K562 (cell line): Measurements from ENCODE around the gene ARHGAP22. TPM values are rescaled to one million over a fixed set of nuclear protein-coding genes. Genes with fewer than 3 reads are reported as not detected.

Source experiments
- BACH1 ChIP-seq: fragments of 200-800 bp; sonication (Bioruptor generic); IDR thresholded peaks from 2 replicates; pipeline ENCODE4 v1.6.1; 2016; ENCODE audit warnings: missing genetic modification characterization, missing compliant biosample characterization
- BRD9 ChIP-seq: fragments of 450-650 bp; IDR thresholded peaks from 2 replicates; pipeline ENCODE4 v1.6.1; 2018; ENCODE audit warnings: low read depth; ENCODE audit not compliant: partially characterized antibody
- CBX5 ChIP-seq: IDR thresholded peaks from 2 replicates; pipeline ENCODE4 v1.6.1; 2014; ENCODE audit warnings: low read depth, borderline replicate concordance
- CCNT2 ChIP-seq: IDR thresholded peaks from 2 replicates; pipeline ENCODE4 v1.6.1; 2011; ENCODE audit warnings: borderline replicate concordance, low read depth, mild to moderate bottlenecking, moderate library complexity, mixed read lengths, low read length; ENCODE audit not compliant: insufficient read length; ENCODE audit errors: extremely low read depth
- CREB3 ChIP-seq: fragments of 450-650 bp; conservative IDR thresholded peaks from 2 replicates; pipeline ENCODE4 v1.6.1; 2016; ENCODE audit warnings: missing genetic modification characterization, low read depth, mild to moderate bottlenecking, missing compliant biosample characterization, moderate library complexity
- CREBBP ChIP-seq: IDR thresholded peaks from one replicate; pipeline ENCODE4 v1.6.1; 2012; ENCODE audit warnings: low read depth, mild to moderate bottlenecking, control low read depth, inconsistent platforms, low read length
- CTBP1 ChIP-seq: fragments of 450-650 bp; IDR thresholded peaks from 2 replicates; pipeline ENCODE4 v1.6.1; 2016; ENCODE audit warnings: borderline replicate concordance
- FOXK2 ChIP-seq, 2 experiments: fragments of 450-650 bp; IDR thresholded peaks in 1 of 2; conservative IDR thresholded peaks in 1 of 2; 2 replicates each; pipeline ENCODE4 v1.6.1; 2016; ENCODE audit warnings: low read depth in 2 of 2, mild to moderate bottlenecking in 1 of 2
- HMGN3 ChIP-seq: IDR thresholded peaks from 2 replicates; pipeline ENCODE4 v1.6.1; 2011; ENCODE audit warnings: borderline replicate concordance, low read depth, mild to moderate bottlenecking, mixed read lengths, low read length; ENCODE audit not compliant: insufficient read length; ENCODE audit errors: extremely low read depth
- L3MBTL2 ChIP-seq: fragments of 450-650 bp; IDR thresholded peaks from 2 replicates; pipeline ENCODE4 v1.6.1; 2016; ENCODE audit warnings: mild to moderate bottlenecking, moderate library complexity
- MYNN ChIP-seq, 2 experiments: sonication (generic); formaldehyde crosslinking in 1 of 2; IDR thresholded peaks; 2 replicates each; pipeline versions ENCODE4 v1.5.0 to v1.6.1; 2016 to 2020; ENCODE audit warnings: antibody characterized with exemption in 1 of 2, missing genetic modification reagents in 1 of 2
- NCOA2 ChIP-seq, 2 experiments: fragments of 450-650 bp; IDR thresholded peaks; 2 replicates each; pipeline ENCODE4 v1.6.1; 2018; ENCODE audit warnings: mild to moderate bottlenecking in 2 of 2, moderate library complexity in 1 of 2; ENCODE audit not compliant: partially characterized antibody in 2 of 2
- SP2 ChIP-seq: IDR thresholded peaks from 2 replicates; pipeline ENCODE4 v1.6.1; 2011; ENCODE audit warnings: mild to moderate bottlenecking, low read depth, low read length, moderate library complexity; ENCODE audit not compliant: poor library complexity, severe bottlenecking; ENCODE audit errors: extremely low read depth
- TCF7L2 ChIP-seq: fragments of 150-350 bp; IDR thresholded peaks from 2 replicates; pipeline ENCODE4 v1.6.1; 2016; ENCODE audit warnings: low read depth, mild to moderate bottlenecking, low read length, moderate library complexity
- TEAD1 ChIP-seq, 2 experiments: fragments of 450-650 bp in 1 of 2; sonication (generic) in 1 of 2; formaldehyde crosslinking; IDR thresholded peaks; 2 replicates each; pipeline versions ENCODE4 v1.4.0 to v1.8.0; 2020 to 2022; ENCODE audit warnings: mild to moderate bottlenecking in 2 of 2, missing genetic modification reagents in 1 of 2
- ZKSCAN1 ChIP-seq: fragments of 150-350 bp; IDR thresholded peaks from 2 replicates; pipeline ENCODE4 v1.6.1; 2016; ENCODE audit warnings: low read depth, low read length
- ZNF384 ChIP-seq: IDR thresholded peaks from 2 replicates; pipeline ENCODE4 v1.6.1; 2012; ENCODE audit warnings: low read depth, low read length, improper control_type of control experiment
- polyA plus RNA-seq, 8 experiments: library from polyadenylated mRNA; depleted of rRNA in 4 of 8; stranded (reverse) in 5 of 8; unstranded in 3 of 8; fragments of >200 nt; fragmentation: Nextera tagmentation in 2 of 8; fragmentation: Illumina TruSeq in 1 of 8; extraction: Ambion mirVana in 2 of 8; extraction: Trizol in 1 of 8; gene quantifications; 2 replicates each; pipeline versions ENCODE4 v1.2.1 to v1.2.3, GENCODE V29; 2011 to 2014; ENCODE audit warnings: inconsistent platforms in 1 of 8, missing spikeins in 1 of 8
- total RNA-seq, 7 experiments: library from RNA; depleted of rRNA in 6 of 7; stranded (reverse); fragments of >200 nt in 6 of 7; fragmentation: Illumina TruSeq in 2 of 7; extraction: Trizol in 2 of 7; gene quantifications; 2 replicates each; pipeline versions ENCODE4 v1.2.1 to v1.2.3, GENCODE V29; 2011 to 2021; ENCODE audit warnings: low replicate concordance in 1 of 7
- TF ChIP-seq, protein P1 (sequence below), 2 experiments: fragments of 150-350 bp in 1 of 2; IDR thresholded peaks; 2 replicates each; pipeline ENCODE4 v1.6.1; 2012 to 2016; ENCODE audit warnings: low read depth in 2 of 2, low read length in 2 of 2, mild to moderate bottlenecking in 1 of 2, moderate library complexity in 1 of 2
- TF ChIP-seq, protein P2 (sequence below): sonication (generic); formaldehyde crosslinking; IDR thresholded peaks from 2 replicates; pipeline ENCODE4 v1.5.0; 2020; ENCODE audit warnings: missing genetic modification reagents
- TF ChIP-seq, protein P3 (sequence below): fragments of 250-450 bp; sonication (Bioruptor Pico); IDR thresholded peaks from 2 replicates; pipeline ENCODE4 v1.8.0; 2021; ENCODE audit warnings: borderline replicate concordance, mild to moderate bottlenecking, moderate library complexity; ENCODE audit not compliant: poor library complexity, severe bottlenecking

Gene ARHGAP22
- total and polyA plus RNA-seq, 9 of the 15 experiments (the other 6 are each of a cell fraction or from before 2014, with no cell fraction given) = 1.3 to 28.1 (median 12.7) TPM

DNA sequence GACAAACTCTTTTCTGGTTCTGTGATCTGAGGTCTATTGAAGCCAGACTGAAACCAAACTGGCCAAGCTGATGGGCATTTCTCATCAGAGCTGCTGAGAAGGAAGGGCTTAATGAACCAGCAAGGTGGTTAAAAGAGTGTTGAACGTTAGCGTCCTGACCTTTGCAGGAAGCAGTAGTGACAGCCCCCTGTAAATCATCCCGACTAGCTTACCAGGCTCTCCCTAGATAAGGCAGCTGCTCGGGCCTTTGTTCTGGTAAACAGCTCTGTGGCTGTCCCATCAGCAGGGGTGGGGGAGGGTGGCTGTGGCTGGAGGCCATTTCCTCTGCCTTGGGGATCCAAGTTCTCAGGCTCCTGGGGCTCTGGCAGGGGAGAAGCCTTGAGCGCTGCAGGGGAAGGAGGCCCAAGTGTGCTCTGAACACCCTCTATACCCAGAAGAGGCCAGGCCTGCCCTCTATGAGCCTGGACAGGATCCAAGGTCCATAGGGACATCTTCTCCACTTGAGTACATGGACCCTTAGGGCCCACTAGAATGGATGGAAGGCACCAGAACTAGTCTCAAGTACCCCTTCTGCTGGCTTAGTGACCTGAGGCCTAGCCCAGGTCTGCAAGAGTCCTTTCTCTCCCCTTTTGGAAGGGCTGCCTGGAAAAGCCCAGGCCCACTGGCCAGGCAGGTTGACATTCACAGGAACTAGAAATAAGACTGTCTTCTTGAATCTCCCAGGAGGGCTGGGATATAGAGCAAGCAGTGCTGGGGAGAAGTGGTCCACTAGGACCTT lies 134.6 kb downstream of the ARHGAP22 start (continued):
- TF ChIP-seq, protein P1, sequence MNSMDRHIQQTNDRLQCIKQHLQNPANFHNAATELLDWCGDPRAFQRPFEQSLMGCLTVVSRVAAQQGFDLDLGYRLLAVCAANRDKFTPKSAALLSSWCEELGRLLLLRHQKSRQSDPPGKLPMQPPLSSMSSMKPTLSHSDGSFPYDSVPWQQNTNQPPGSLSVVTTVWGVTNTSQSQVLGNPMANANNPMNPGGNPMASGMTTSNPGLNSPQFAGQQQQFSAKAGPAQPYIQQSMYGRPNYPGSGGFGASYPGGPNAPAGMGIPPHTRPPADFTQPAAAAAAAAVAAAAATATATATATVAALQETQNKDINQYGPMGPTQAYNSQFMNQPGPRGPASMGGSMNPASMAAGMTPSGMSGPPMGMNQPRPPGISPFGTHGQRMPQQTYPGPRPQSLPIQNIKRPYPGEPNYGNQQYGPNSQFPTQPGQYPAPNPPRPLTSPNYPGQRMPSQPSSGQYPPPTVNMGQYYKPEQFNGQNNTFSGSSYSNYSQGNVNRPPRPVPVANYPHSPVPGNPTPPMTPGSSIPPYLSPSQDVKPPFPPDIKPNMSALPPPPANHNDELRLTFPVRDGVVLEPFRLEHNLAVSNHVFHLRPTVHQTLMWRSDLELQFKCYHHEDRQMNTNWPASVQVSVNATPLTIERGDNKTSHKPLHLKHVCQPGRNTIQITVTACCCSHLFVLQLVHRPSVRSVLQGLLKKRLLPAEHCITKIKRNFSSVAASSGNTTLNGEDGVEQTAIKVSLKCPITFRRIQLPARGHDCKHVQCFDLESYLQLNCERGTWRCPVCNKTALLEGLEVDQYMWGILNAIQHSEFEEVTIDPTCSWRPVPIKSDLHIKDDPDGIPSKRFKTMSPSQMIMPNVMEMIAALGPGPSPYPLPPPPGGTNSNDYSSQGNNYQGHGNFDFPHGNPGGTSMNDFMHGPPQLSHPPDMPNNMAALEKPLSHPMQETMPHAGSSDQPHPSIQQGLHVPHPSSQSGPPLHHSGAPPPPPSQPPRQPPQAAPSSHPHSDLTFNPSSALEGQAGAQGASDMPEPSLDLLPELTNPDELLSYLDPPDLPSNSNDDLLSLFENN (IDR thresholded peaks at IDR 0.05; ENCODE audit: low read depth in 2 of 2, low read length in 2 of 2) = peak in 1 of 2 experiments; percentile 97; a peak in 3 of 4 replicates
- TF ChIP-seq BRD9 (peak; percentile 96), CREBBP (no peak), MYNN (IDR thresholded peaks at IDR 0.05) (peak; percentile 95), MYNN (CRISPR knock-in tag; IDR thresholded peaks at IDR 0.05) (no peak), TCF7L2 (peak; percentile 77), ZKSCAN1 (peak; percentile 90), HMGN3 (peak; percentile 68), CCNT2 (peak; percentile 74), FOXK2 (conservative IDR thresholded peaks at IDR 0.05 in 1 of 2, IDR thresholded peaks at IDR 0.05 in 1 of 2; ENCODE audit: low read depth in 2 of 2) (peak; percentile 96 to 99), CTBP1 (peak; percentile 94), ZNF384 (no peak), CBX5 (peak; percentile 62; the same call in 1 of the 2 replicates), TEAD1 (CRISPR knock-in tag; IDR thresholded peaks at IDR 0.05) (peak in 1 of 2 experiments; percentile 89; a peak in 2 of 4 replicates), CREB3 (tag) (peak; percentile 85), BACH1 (tag) (peak; percentile 65; the same call in 1 of the 2 replicates), SP2 (no peak), L3MBTL2 (peak; percentile 65), NCOA2 (IDR thresholded peaks at IDR 0.05; ENCODE audit: partially characterized antibody in 2 of 2) (peak in 1 of 2 experiments; percentile 85)
- TF ChIP-seq, protein P2, sequence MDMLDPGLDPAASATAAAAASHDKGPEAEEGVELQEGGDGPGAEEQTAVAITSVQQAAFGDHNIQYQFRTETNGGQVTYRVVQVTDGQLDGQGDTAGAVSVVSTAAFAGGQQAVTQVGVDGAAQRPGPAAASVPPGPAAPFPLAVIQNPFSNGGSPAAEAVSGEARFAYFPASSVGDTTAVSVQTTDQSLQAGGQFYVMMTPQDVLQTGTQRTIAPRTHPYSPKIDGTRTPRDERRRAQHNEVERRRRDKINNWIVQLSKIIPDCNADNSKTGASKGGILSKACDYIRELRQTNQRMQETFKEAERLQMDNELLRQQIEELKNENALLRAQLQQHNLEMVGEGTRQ (CRISPR knock-in tag) = no peak
- TF ChIP-seq, protein P3, sequence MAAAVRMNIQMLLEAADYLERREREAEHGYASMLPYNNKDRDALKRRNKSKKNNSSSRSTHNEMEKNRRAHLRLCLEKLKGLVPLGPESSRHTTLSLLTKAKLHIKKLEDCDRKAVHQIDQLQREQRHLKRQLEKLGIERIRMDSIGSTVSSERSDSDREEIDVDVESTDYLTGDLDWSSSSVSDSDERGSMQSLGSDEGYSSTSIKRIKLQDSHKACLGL (CRISPR knock-in tag) = no peak
